CD4-positive, CD25-positive, alpha-beta regulatory T cell (primary cell): ENCODE results near the gene UBE2Q1. TPM values are rescaled to one million over a fixed set of nuclear protein-coding genes. Genes with fewer than 3 reads are reported as not detected.

Experiments used
- ATAC-seq, 2 donors: fragments of 150-1000 bp; cut with Tn5 transposase; one replicate each; pipeline ENCODE4 v1.10.0; 2021; ENCODE audit warnings: low read depth in 2 of 2, moderate number of reproducible peaks in 2 of 2, moderate library complexity in 1 of 2
- DNase-seq, 3 donors: peaks; one replicate each; pipeline versions ENCODE4 v3.0.0 to v3.0.0-alpha.2; 2012 to 2022; ENCODE audit warnings: mixed read lengths in 1 of 3
- H3K27ac ChIP-seq: one replicate; pipeline ENCODE4 v1.7.0; 2013; ENCODE audit warnings: mild to moderate bottlenecking, low read length; ENCODE audit not compliant: insufficient read depth, poor library complexity, severe bottlenecking
- H3K27me3 ChIP-seq: one replicate; pipeline ENCODE4 v1.7.0; 2013; ENCODE audit warnings: low read length; ENCODE audit not compliant: control insufficient read depth, insufficient read depth
- H3K36me3 ChIP-seq: one replicate; pipeline ENCODE4 v1.7.0; 2013; ENCODE audit warnings: mild to moderate bottlenecking, low read length, moderate library complexity; ENCODE audit not compliant: control insufficient read depth, insufficient read depth
- H3K4me1 ChIP-seq: 2 replicates; pipeline ENCODE4 v1.7.0; 2013; ENCODE audit warnings: mild to moderate bottlenecking, low read length; ENCODE audit not compliant: insufficient read depth, control insufficient read depth, poor library complexity, severe bottlenecking
- H3K4me3 ChIP-seq: one replicate; pipeline ENCODE4 v1.7.0; 2013; ENCODE audit warnings: low read depth, mild to moderate bottlenecking, low read length, moderate library complexity
- H3K9me3 ChIP-seq, 2 experiments: 1 replicate in 1 of 2; 2 replicates in 1 of 2; pipeline ENCODE4 v1.7.0; 2013; ENCODE audit warnings: low read length in 2 of 2, mild to moderate bottlenecking in 1 of 2, moderate library complexity in 1 of 2; ENCODE audit not compliant: control insufficient read depth in 2 of 2
- H3K27ac Mint-ChIP-seq, 3 donors: one replicate each; pipeline ENCODE4 v1.8.0; 2020 to 2022; ENCODE audit warnings: mild to moderate bottlenecking in 3 of 3, mixed read lengths in 3 of 3, moderate library complexity in 2 of 3
- H3K27me3 Mint-ChIP-seq: one replicate; pipeline ENCODE4 v1.8.0; 2022; ENCODE audit warnings: mild to moderate bottlenecking, mixed read lengths
- H3K36me3 Mint-ChIP-seq: one replicate; pipeline ENCODE4 v1.8.0; 2020; ENCODE audit warnings: mixed read lengths
- H3K4me1 Mint-ChIP-seq, 4 donors: one replicate each; pipeline ENCODE4 v1.8.0; 2020 to 2022; ENCODE audit warnings: mixed read lengths in 4 of 4, mild to moderate bottlenecking in 1 of 4
- H3K4me3 Mint-ChIP-seq, 4 donors: one replicate each; pipeline ENCODE4 v1.8.0; 2020 to 2022; ENCODE audit warnings: mild to moderate bottlenecking in 4 of 4, mixed read lengths in 4 of 4, moderate library complexity in 3 of 4
- H3K9me3 Mint-ChIP-seq, 7 donors: one replicate each; pipeline ENCODE4 v1.8.0; 2020 to 2022; ENCODE audit warnings: mixed read lengths in 7 of 7, mild to moderate bottlenecking in 3 of 7, moderate library complexity in 2 of 7
- polyA plus RNA-seq, 4 donors: library from polyadenylated mRNA; unstranded; fragments of 300-500 nt; fragmentation: Illumina TruSeq; gene quantifications; one replicate each; pipeline ENCODE4 v1.2.3, GENCODE V29; 2021
- total RNA-seq: library from RNA; stranded (reverse); gene quantifications from one replicate; pipeline ENCODE4 v1.2.3, GENCODE V29; 2022

Gene UBE2Q1
- total and polyA plus RNA-seq, 5 donors from 2014 or later: 9.5 to 91.7 (median 14.2) TPM

DNA sequence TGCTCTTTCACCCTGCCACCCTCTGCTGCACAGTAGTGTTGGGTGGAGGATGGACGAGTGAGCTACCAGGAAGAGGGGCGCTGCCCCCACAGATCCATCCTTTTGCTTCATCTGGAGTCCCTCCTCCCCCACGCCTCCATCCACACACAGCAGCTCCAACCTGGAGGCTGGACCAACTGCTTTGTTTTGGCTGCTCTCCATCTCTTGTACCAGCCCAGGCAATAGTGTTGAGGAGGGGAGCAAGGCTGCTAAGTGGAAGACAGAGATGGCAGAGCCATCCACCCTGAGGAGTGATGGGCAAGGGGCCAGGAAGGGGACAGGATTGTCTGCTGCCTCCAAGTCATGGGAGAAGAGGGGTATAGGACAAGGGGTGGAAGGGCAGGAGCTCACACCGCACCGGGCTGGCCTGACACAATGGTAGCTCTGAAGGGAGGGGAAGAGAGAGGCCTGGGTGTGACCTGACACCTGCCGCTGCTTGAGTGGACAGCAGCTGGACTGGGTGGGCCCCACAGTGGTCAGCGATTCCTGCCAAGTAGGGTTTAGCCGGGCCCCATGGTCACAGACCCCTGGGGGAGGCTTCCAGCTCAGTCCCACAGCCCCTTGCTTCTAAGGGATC lies 17.6 kb upstream of the UBE2Q1 start:
- H3K27me3 Mint-ChIP-seq: peaks cover 9% of the 10 kb centered on the region
- no peak overlapping the region for H3K4me3 Mint-ChIP-seq
- H3K4me1 Mint-ChIP-seq: peaks cover 0 to 5% (median 0%) of the 10 kb centered on the region in 4 donors
- no peaks in the 10 kb centered on the region for H3K9me3 ChIP-seq
- H3K27ac ChIP-seq: no peak overlapping the region
- H3K27me3 ChIP-seq: no peaks in the 10 kb centered on the region
- H3K9me3 Mint-ChIP-seq: peaks cover 0 to 2% (median 0%) of the 10 kb centered on the region in 7 donors
- H3K36me3 ChIP-seq: peaks cover 26% of the 10 kb centered on the region
- H3K4me1 ChIP-seq: no peaks in the 10 kb centered on the region
- peaks cover 15% of the 10 kb centered on the region for H3K36me3 Mint-ChIP-seq
- no peak for DNase-seq
- H3K4me3 ChIP-seq: no peak overlapping the region
- H3K27ac Mint-ChIP-seq: peak overlapping the region in 1 of 3 donors; percentile 93
- ATAC-seq: no peak

GRCh38 chr1:154575147-154575927 lies 16.9 kb upstream of the UBE2Q1 start:
- Histone ChIP-seq H3K27me3 (no peaks in the 10 kb centered on the region), H3K36me3 (peaks cover 19% of the 10 kb centered on the region), H3K4me1 (no peaks in the 10 kb centered on the region), H3K27ac (no peak overlapping the region), H3K4me3 (no peak overlapping the region), H3K9me3 (no peaks in the 10 kb centered on the region)
- no peak overlapping the region for H3K4me3 Mint-ChIP-seq
- H3K4me1 Mint-ChIP-seq: peaks cover 0 to 5% (median 0%) of the 10 kb centered on the region in 4 donors
- peaks cover 9% of the 10 kb centered on the region for H3K27me3 Mint-ChIP-seq
- peaks cover 0 to 2% (median 0%) of the 10 kb centered on the region in 7 donors for H3K9me3 Mint-ChIP-seq
- DNase-seq (no peak), ATAC-seq (no peak)
- peaks cover 12% of the 10 kb centered on the region for H3K36me3 Mint-ChIP-seq
- peak overlapping the region in 2 of 3 donors; percentile 52 to 93 for H3K27ac Mint-ChIP-seq

DNA sequence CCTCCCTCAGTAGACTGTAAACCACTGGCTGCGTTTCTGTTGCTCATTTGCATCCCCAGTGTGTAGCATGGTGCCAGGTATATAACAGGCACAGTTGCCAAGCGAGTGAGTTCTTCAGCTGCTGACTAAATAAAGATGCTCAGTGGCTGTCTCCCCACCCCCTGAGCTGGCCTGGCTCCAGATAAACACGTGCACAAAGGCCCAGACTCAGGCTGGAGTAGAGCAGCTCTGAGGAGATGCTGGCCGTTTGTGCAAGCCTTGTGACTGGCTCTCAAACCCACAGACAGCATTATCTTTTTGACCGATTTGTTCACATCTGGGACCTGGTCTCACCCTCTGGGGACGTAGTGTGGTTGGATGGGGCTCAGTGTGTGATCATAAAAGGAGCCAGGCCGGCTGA lies 16.3 kb upstream of the UBE2Q1 start:
- no peak overlapping the region for H3K27ac ChIP-seq
- H3K9me3 ChIP-seq: no peaks in the 10 kb centered on the region
- DNase-seq (no peak), ATAC-seq (no peak)
- Mint-ChIP-seq H3K36me3 (peaks cover 10% of the 10 kb centered on the region), H3K27me3 (peaks cover 9% of the 10 kb centered on the region), H3K4me1 (peaks cover 0 to 5% (median under 1%) of the 10 kb centered on the region in 4 donors), H3K9me3 (peaks cover 0 to 2% (median 0%) of the 10 kb centered on the region in 7 donors), H3K27ac (peak overlapping the region in 1 of 3 donors; percentile 52), H3K4me3 (no peak overlapping the region)
- no peak overlapping the region for H3K4me3 ChIP-seq
- H3K27me3 ChIP-seq: no peaks in the 10 kb centered on the region
- no peaks in the 10 kb centered on the region for H3K4me1 ChIP-seq
- H3K36me3 ChIP-seq: peaks cover 14% of the 10 kb centered on the region

- H3K4me1 ChIP-seq: peaks cover under 1% of the 10 kb centered on the region
- no peaks in the 10 kb centered on the region for H3K9me3 ChIP-seq
- no peak overlapping the region for H3K4me3 Mint-ChIP-seq
- H3K27ac Mint-ChIP-seq: no peak overlapping the region
- peaks cover 0 to 2% (median 0%) of the 10 kb centered on the region in 7 donors for H3K9me3 Mint-ChIP-seq
- ATAC-seq (no peak), DNase-seq (no peak)
- H3K36me3 Mint-ChIP-seq: no peaks in the 10 kb centered on the region
- no peaks in the 10 kb centered on the region for H3K36me3 ChIP-seq
- no peak overlapping the region for H3K27ac ChIP-seq
- peaks cover 3% of the 10 kb centered on the region for H3K27me3 ChIP-seq
- H3K4me3 ChIP-seq: no peak overlapping the region
- H3K27me3 Mint-ChIP-seq: peaks cover 10% of the 10 kb centered on the region
- H3K4me1 Mint-ChIP-seq: peaks cover 0 to 5% (median 2%) of the 10 kb centered on the region in 4 donors
Measured at GRCh38 chr1:154573168-154573510, 14.7 kb upstream of the UBE2Q1 start.

GRCh38 chr1:154572468-154573167 lies 14.2 kb upstream of the UBE2Q1 start:
- H3K4me3 Mint-ChIP-seq: no peak overlapping the region
- no peak for DNase-seq
- peaks cover 14% of the 10 kb centered on the region for H3K27me3 Mint-ChIP-seq

DNA sequence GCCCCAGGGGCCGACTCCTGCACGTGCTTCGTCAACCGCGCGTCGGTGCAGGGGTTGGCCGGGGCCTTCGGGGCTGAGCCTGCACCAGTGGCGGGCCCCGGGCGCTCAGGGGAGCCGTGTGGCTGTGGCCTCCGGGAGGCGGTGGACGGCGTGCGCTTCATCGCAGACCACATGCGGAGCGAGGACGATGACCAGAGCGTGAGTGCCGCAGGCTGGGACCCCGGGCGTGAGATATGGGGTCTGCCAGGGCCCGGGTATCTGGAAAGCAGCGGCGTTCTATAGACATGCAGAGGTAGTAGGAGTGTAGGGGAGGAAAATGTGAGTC lies 13.5 kb upstream of the UBE2Q1 start:
- H3K36me3 ChIP-seq: no peaks in the 10 kb centered on the region
- Mint-ChIP-seq H3K36me3 (no peaks in the 10 kb centered on the region), H3K27me3 (peaks cover 21% of the 10 kb centered on the region), H3K4me1 (peaks cover 0 to 9% (median 6%) of the 10 kb centered on the region in 4 donors), H3K4me3 (no peak overlapping the region), H3K9me3 (peaks cover 0 to 2% (median 0%) of the 10 kb centered on the region in 7 donors), H3K27ac (no peak overlapping the region)
- H3K9me3 ChIP-seq: no peaks in the 10 kb centered on the region
- H3K4me1 ChIP-seq: peaks cover 8% of the 10 kb centered on the region
- ATAC-seq (no peak), DNase-seq (no peak)
- no peak overlapping the region for H3K27ac ChIP-seq
- H3K4me3 ChIP-seq: no peak overlapping the region
- H3K27me3 ChIP-seq: peaks cover 4% of the 10 kb centered on the region

More at GRCh38 chr1:154572468-154573167, 14.2 kb upstream of the UBE2Q1 start:
- H3K9me3 Mint-ChIP-seq: peaks cover 0 to 2% (median 0%) of the 10 kb centered on the region in 7 donors
- Histone ChIP-seq H3K27me3 (peaks cover 3% of the 10 kb centered on the region), H3K9me3 (no peaks in the 10 kb centered on the region), H3K27ac (no peak overlapping the region), H3K36me3 (no peaks in the 10 kb centered on the region), H3K4me3 (no peak overlapping the region), H3K4me1 (peaks cover 6% of the 10 kb centered on the region)
- ATAC-seq: no peak
- no peaks in the 10 kb centered on the region for H3K36me3 Mint-ChIP-seq
- H3K4me1 Mint-ChIP-seq: peaks cover 0 to 5% (median 4%) of the 10 kb centered on the region in 4 donors
- peak overlapping the region in 1 of 3 donors; percentile 38 for H3K27ac Mint-ChIP-seq

DNA sequence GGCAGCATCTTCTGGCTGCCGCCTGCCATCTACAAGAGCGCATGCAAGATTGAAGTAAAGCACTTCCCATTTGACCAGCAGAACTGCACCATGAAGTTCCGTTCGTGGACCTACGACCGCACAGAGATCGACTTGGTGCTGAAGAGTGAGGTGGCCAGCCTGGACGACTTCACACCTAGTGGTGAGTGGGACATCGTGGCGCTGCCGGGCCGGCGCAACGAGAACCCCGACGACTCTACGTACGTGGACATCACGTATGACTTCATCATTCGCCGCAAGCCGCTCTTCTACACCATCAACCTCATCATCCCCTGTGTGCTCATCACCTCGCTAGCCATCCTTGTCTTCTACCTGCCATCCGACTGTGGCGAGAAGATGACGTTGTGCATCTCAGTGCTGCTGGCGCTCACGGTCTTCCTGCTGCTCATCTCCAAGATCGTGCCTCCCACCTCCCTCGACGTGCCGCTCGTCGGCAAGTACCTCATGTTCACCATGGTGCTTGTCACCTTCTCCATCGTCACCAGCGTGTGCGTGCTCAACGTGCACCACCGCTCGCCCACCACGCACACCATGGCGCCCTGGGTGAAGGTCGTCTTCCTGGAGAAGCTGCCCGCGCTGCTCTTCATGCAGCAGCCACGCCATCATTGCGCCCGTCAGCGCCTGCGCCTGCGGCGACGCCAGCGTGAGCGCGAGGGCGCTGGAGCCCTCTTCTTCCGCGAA lies 12.9 kb upstream of the UBE2Q1 start:
- no peak for ATAC-seq
- no peaks in the 10 kb centered on the region for H3K9me3 ChIP-seq
- DNase-seq: no peak
- no peak overlapping the region for H3K27ac ChIP-seq
- Mint-ChIP-seq H3K27me3 (peaks cover 26% of the 10 kb centered on the region), H3K4me3 (no peak overlapping the region), H3K27ac (no peak overlapping the region), H3K36me3 (no peaks in the 10 kb centered on the region), H3K4me1 (peaks cover 0 to 9% (median 6%) of the 10 kb centered on the region in 4 donors), H3K9me3 (peaks cover 0 to 3% (median 0%) of the 10 kb centered on the region in 7 donors)
- no peak overlapping the region for H3K4me3 ChIP-seq
- H3K27me3 ChIP-seq: peaks cover 10% of the 10 kb centered on the region
- H3K36me3 ChIP-seq: no peaks in the 10 kb centered on the region
- H3K4me1 ChIP-seq: peaks cover 8% of the 10 kb centered on the region
